ENCODE data around the gene FBXL14.

DNA sequence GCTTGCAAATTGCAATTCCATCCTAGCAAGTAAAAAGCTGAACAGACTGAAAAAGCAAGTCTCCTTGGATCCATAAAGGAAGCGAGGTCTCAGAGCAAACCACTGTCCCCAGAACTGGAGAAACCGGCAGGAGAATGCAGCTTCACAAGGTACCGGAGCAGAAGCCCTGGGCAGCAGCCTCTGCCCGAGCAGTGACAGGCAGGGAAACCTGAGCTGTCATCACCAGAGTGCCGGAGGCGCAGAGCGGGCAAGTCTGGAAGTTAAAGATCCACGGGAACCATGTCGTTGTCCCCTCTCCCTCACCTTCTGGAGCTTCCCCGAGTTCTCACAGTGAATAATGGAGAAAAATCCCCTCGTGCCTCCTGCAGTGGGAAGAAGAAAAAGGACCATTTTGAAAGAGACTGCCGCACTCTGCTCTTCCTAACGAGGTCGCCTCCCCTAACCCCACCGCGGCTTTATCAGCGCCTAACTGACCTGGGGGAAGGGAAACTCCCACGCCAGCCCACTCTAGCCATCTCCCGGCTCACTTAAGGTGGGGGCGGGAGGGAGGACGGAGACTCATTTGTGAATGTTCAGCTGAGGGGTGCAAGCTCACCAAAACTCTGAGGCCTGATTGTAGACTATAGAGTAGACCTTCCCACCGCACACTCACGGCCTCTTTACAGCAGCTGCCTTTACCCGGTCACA lies 27.8 kb downstream of the FBXL14 start:
- TF ChIP-seq POLR2AphosphoS5 (IDR thresholded peaks at IDR 0.05) (no peak), POLR2A (IDR thresholded peaks at IDR 0.05) (no peak)
